Ectodermal cell (in vitro differentiated cells): ENCODE measurements around the gene YARS2.

Source experiments
- H3K27ac ChIP-seq: 2 replicates; pipeline ENCODE4 v1.7.0; 2013; ENCODE audit warnings: mild to moderate bottlenecking, low read depth, low read length; ENCODE audit not compliant: insufficient read depth, poor library complexity, severe bottlenecking
- H3K27me3 ChIP-seq: 2 replicates; pipeline ENCODE4 v1.7.0; 2013; ENCODE audit warnings: mild to moderate bottlenecking, low read length; ENCODE audit not compliant: insufficient read depth, control insufficient read depth, poor library complexity, severe bottlenecking
- H3K36me3 ChIP-seq: one replicate; pipeline ENCODE4 v1.7.0; 2013; ENCODE audit warnings: low read length; ENCODE audit not compliant: control insufficient read depth, insufficient read depth
- H3K4me1 ChIP-seq: one replicate; pipeline ENCODE4 v1.7.0; 2013; ENCODE audit warnings: low read length; ENCODE audit not compliant: control insufficient read depth, insufficient read depth
- H3K4me3 ChIP-seq: 2 replicates; pipeline ENCODE4 v1.7.0; 2013; ENCODE audit warnings: low read depth, low read length, control low read depth; ENCODE audit not compliant: insufficient read depth
- H3K9me3 ChIP-seq: 2 replicates; pipeline ENCODE4 v1.7.0; 2013; ENCODE audit warnings: mild to moderate bottlenecking, low read length, moderate library complexity; ENCODE audit not compliant: control insufficient read depth
- WGBS, 2 experiments: methylation state at CpG; one replicate each; pipeline ENCODE4 v1.1.7; 2013; ENCODE audit warnings: missing lambda C conversion rate in 2 of 2; 5-methylcytosine and 5-hydroxymethylcytosine counted together

YARS2 gene

DNA sequence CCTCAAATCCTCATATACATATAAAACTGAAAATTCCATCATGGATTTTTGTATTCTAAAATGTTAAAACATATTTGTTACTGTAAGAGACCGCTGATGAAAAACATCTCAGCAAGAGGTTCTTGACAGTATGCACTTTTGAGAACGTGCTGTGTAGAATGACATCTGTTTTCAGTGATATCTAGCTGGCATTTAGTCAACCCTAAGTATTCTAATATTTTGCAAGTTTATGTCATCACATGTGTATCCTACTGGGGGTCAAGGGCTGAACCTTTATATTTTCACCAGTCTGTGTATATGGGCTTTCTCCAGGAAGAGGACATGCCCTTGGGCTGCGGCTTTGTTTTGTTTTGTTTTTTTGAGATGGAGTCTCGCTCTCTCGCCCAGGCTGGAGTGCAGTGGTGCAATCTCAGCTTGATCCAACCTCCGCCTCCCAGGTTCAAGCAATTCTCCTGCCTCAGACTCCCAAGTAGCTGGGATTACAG is 22.0 kb upstream of the YARS2 start:
- no peaks in the 10 kb centered on the region for H3K4me1 ChIP-seq
- 87 to 98% methylated on average over 6 of the region's 6 CpGs for WGBS, 2 experiments
- H3K9me3 ChIP-seq, result no peaks in the 10 kb centered on the region
- H3K27me3 ChIP-seq, result no peaks in the 10 kb centered on the region
- H3K36me3 ChIP-seq, result no peaks in the 10 kb centered on the region
- no peak overlapping the region for H3K27ac ChIP-seq
- H3K4me3 ChIP-seq, result no peak overlapping the region

DNA sequence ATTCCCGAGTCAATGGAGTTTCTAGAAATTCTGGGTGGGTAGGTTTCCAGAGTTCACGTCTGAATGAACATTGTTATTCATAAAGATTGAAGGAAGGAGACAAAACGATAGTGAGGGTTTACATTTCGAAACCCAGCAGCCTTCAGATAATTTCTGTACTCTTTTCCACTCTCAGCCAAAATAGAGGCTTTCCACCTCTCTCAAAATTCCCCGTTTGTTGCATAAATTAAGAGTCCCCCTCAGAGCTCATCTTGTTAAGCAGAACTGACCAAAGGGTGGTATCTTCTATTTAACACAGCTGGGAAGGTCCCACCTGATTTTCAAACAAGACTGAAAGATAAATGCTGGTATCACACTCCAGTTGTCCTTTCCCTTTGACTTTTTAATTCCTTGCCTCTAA is 21.5 kb upstream of the YARS2 start:
- Histone ChIP-seq H3K27me3 (no peaks in the 10 kb centered on the region), H3K4me3 (no peak overlapping the region), H3K9me3 (no peaks in the 10 kb centered on the region), H3K36me3 (no peaks in the 10 kb centered on the region), H3K4me1 (no peaks in the 10 kb centered on the region), H3K27ac (no peak overlapping the region)
- 81 to 84% methylated on average over 5 of the region's 5 CpGs for WGBS, 2 experiments

DNA sequence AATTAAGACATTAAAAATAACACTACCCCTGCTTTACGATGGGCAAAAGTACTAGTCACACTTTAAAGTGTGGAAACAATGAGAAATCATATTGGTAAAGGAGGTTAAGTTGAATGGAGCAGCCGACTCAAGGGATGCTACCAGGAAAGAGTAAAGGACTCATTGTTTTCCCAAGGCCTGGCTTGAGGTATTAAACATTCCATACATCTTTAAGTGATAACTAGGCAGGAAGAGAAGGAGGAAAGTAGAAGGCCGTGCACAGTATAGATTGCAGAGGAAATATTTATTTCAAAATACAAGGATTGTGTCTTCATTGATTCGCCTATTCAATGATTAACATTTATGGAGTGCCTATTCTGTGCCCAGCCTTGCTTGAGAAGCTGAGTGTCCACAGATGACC is 20.6 kb upstream of the YARS2 start:
- WGBS, 2 experiments, result 92 to 94% methylated on average over 4 of the region's 4 CpGs
- Histone ChIP-seq H3K4me3 (no peak overlapping the region), H3K9me3 (no peaks in the 10 kb centered on the region), H3K27ac (no peak overlapping the region), H3K36me3 (no peaks in the 10 kb centered on the region), H3K4me1 (no peaks in the 10 kb centered on the region), H3K27me3 (no peaks in the 10 kb centered on the region)

DNA sequence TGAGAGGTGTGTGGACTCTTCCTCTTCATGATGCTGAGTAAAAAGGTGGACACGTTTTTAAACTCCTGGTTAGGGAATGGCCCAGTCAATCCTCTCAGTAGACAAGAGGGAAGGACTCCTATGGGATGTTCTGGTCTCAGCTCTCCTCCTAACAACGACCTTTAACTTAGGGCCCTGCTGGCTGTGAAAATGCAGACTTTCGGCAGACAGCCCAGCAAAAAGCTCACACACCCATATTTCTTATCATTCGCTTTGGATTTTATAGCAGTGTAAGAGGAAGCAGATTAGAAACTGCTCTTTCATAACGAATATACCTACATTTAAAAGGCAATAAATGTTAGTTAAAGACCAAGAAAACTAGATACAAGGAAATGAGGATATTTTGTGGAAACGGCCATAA is 18.0 kb upstream of the YARS2 start:
- Histone ChIP-seq H3K4me3 (no peak overlapping the region), H3K4me1 (peaks cover 13% of the 10 kb centered on the region), H3K9me3 (no peaks in the 10 kb centered on the region), H3K27me3 (no peaks in the 10 kb centered on the region), H3K36me3 (no peaks in the 10 kb centered on the region), H3K27ac (no peak overlapping the region)
- WGBS, 2 experiments, result 81 to 93% methylated on average over 4 to 5 of the region's 6 CpGs

DNA sequence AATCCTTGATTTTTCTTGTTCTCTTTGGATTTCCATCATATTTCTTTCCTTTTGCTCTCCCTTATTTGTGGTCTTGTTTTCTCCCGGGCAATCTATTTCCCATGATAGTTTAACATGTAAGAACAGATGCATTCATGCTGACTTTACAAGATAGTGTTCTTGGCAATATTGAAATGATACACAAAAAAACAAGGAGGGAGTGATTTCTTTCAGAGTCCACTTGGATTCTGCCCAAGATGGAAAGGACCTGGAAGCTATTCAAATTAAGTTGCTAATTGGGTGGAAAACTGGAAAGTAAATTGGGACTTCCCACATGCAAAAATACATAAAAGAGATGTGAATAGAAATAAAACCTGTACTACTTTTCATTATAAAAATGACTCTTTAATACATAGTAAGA is 14.4 kb upstream of the YARS2 start:
- WGBS, 2 experiments, result 90% methylated on average over 1 of the region's 1 CpG; no CpG with 5 or more reads in 1 of the 2 experiments

DNA sequence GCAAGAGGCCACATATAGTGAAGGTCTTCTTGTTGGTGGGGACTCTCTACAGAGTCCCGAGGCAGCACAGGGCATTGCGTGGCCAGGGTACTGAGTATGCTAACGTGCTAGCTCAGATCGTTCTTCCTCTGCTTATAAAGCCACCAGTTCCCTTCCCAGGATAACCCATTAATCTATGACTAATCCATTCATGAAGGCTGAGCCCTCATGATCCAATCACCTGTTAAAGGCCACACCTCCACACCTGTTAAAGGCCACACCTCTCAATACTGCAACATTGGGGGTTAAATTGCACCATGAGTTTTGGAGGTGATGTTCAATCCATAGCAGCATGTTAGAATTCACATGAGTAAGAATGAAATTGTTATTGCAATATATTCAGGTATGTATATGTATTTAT is 12.8 kb upstream of the YARS2 start:
- Histone ChIP-seq H3K27ac (no peak overlapping the region), H3K4me1 (peaks cover 13% of the 10 kb centered on the region), H3K4me3 (no peak overlapping the region), H3K36me3 (no peaks in the 10 kb centered on the region), H3K9me3 (no peaks in the 10 kb centered on the region), H3K27me3 (no peaks in the 10 kb centered on the region)
- 85 to 93% methylated on average over 4 of the region's 4 CpGs for WGBS, 2 experiments

More for the DNA sequence above, 14.4 kb upstream of the YARS2 start:
- Histone ChIP-seq H3K36me3 (no peaks in the 10 kb centered on the region), H3K27me3 (no peaks in the 10 kb centered on the region), H3K4me3 (no peak overlapping the region), H3K27ac (no peak overlapping the region), H3K4me1 (peaks cover 13% of the 10 kb centered on the region), H3K9me3 (no peaks in the 10 kb centered on the region)

DNA sequence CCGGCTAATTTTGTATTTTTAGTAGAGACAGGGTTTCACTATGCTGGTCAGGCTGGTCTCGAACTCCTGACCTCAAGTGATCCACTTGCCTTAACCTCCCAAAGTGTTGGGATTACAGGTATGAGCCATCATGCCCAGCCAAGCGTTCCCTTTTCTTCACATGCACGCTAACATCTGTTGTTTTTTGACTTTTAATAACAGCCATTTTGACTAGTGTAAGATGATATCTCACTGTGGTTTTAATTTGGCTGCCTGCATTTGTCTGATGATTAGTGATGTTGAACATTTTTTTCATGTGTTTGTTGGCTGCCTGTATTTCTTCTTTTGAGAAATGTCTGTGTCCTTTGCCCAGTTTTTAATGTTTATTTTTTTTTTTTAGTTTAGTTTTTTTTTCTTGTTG is 10.2 kb upstream of the YARS2 start:
- no peaks in the 10 kb centered on the region for H3K27me3 ChIP-seq
- H3K4me1 ChIP-seq, result peaks cover 13% of the 10 kb centered on the region
- H3K27ac ChIP-seq, result no peak overlapping the region
- no peak overlapping the region for H3K4me3 ChIP-seq
- no peaks in the 10 kb centered on the region for H3K9me3 ChIP-seq
- H3K36me3 ChIP-seq, result no peaks in the 10 kb centered on the region
- 89 to 92% methylated on average over 4 of the region's 4 CpGs for WGBS, 2 experiments

DNA sequence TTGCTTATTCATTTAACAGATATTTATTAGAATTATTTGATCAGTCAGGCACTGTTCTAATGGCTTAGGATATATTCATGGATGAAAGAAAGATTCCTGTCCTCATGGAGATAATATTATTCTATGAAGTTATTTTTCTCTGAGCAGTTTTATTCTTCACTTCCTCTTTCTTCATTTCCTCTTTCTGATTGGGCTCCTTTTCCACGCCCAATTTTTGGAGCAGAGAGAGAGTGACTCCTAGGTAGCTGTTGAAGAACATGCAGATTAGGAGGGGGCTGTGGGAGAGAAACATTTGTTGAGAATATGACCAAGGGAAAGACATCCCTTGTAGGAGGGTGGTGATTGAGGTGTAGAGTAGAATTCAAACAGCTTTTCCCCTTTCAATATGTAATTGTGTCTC is 6.0 kb upstream of the YARS2 start:
- Histone ChIP-seq H3K27me3 (no peaks in the 10 kb centered on the region), H3K9me3 (no peaks in the 10 kb centered on the region), H3K4me1 (no peaks in the 10 kb centered on the region), H3K27ac (no peak overlapping the region), H3K36me3 (no peaks in the 10 kb centered on the region), H3K4me3 (no peak overlapping the region)
- WGBS, 2 experiments, result 83 to 89% methylated on average over 1 of the region's 1 CpG

DNA sequence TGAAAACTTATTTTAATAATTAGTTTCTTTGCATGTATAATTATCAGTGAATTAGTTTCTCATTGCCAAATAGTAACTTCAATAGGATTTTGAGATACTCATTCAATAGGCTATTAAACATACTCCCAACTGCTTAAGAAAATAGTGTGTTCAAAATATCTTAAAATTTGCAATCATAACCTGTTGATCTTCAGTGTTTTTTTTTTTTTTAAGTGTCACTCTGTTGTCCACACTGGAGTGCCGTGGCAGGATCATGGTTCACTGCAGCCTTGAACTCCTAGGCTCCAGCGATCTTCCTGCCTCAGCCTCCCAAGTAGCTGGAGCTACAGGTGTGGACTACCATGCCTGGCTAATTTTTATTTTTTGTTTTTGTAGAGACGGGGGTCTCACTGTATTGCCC is 1.5 kb upstream of the YARS2 start:
- no peak overlapping the region for H3K4me3 ChIP-seq
- H3K27me3 ChIP-seq, result no peaks in the 10 kb centered on the region
- peaks cover 4% of the 10 kb centered on the region for H3K36me3 ChIP-seq
- H3K9me3 ChIP-seq, result no peaks in the 10 kb centered on the region
- H3K27ac ChIP-seq, result no peak overlapping the region
- 97% methylated on average over 3 of the region's 3 CpGs for whole genome bisulfite sequencing, 2 experiments
- H3K4me1 ChIP-seq, result peaks cover 5% of the 10 kb centered on the region

DNA sequence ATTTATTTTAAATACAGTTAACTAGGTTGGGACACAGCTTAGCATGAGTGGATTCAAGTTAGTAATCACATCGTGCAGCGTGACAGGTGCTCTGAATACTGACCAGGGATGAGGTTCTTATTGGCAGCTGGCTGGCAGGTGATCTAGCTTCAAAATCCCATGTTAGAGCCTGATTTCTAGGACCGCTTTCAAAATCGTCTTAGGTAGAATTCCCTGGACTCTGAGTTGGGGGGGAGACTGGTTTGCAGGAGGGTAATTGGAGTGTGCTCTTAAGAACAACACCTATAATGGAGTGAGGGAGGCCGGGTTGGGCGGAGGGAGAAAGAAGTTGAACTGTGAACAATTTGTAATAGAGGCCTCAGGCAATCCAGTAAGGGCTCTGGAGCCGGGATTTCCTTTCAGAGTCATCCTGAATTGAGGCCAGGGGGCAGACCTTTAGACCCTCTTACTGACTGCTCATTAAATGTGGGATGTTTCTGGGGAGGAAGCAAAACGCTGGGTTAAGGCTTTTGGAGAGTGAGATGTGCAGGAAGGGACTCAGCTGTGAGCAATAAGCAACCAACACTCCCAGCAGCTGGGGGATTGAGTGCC is 874 bp upstream of the YARS2 start:
- Histone ChIP-seq H3K27me3 (no peaks in the 10 kb centered on the region), H3K4me3 (peak overlapping the region; percentile 98), H3K36me3 (peaks cover 10% of the 10 kb centered on the region), H3K4me1 (peaks cover 5% of the 10 kb centered on the region), H3K27ac (no peak overlapping the region), H3K9me3 (no peaks in the 10 kb centered on the region)
- 57% methylated on average over 8 of the region's 8 CpGs for WGBS, 2 experiments
